G401.6 (cell line): Measurements from ENCODE around the gene WNT7B.

Experiments
- FAIRE-seq: peaks from 2 replicates; lab custom pipeline; 2012; peaks lifted over from hg19 to GRCh38; lab: Jason Lieb, UNC

WNT7B gene

DNA sequence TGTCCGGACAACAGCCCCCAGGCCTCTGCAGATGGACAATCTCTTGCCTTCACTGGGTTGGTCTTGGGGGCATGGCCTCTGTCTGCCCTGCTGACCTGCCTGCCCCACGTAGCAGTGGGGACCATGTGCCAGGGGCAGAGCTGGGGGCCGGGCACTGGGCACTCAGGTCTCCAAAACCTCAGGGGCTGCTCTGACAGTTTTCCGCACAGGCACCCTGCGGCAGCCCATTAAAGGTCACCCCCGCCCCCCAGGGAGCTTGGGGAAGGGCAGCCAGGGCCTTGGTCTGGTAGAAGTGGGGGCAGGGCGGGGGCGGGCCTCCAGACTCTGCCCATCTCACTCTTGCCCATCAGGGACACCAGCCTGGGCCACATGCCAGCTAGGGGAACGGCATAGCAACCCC lies 49.9 kb downstream of the WNT7B start:
- no peak for FAIRE-seq

DNA sequence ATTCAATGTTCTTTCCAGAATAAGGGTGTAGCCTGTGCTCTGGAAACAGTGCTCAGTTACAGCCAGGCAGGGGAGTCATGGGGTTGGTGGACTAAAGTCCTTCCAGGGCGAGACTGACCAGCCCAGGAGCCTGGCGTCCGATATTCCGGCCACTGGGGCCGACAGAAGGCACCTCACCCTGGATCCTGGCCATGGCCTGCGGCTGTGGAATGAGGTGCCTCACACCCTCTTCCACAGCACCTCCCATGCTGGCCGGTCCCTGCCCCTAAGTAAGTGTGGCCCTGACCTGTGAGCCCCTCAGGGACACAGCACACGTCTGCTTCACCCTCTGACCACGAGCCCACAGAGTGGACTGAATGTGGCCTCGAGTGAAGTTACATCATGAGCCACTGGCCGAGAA lies 50.5 kb downstream of the WNT7B start:
- no peak for FAIRE-seq

DNA sequence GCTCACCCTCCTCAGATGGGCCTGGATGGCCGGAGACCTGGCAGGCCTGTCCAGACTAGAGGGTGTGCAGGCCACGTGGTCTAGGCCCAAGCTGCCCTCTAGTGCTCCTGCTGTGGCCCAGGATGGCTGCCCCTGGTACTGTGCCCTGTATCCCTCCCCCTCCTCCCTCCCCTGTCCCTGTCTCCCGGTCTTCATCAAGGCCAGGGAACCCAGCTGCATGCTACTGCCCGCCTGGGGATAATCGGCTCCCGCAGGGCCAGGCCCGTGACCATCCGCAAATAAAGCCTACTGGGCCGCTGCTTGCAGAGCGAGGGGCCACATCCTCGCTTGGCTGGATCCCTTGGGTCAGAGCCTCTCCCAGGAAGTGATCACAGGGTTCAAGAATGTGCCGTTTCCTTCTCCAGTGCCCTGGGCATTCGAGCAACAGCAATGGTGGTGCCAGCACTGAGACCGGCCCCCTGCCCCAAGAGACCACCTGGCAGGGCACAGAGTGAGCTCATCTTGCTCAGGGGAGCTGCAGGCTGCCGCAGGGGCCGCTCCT lies 51.1 kb downstream of the WNT7B start:
- FAIRE-seq, result no peak

DNA sequence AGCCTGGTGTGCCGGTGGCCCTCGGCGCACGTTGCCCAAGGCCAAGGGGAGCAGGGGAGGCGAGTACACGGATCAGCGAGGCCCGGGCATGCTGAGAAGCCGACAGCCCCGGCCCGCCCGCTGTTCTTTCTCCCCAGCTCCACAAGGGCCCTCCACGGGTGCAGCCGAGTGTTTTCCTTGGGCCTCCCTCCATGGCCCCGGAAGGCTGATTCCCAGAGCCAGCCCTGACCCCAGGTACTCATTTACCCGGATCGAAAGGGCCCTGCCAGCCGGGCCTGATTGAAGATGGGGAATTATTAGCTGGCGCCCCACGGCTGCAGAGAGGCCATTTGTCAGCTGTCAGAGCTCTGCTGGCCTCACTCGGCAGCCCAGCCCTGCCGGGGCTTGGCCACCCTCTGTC lies 53.1 kb downstream of the WNT7B start:
- no peak for FAIRE-seq

DNA sequence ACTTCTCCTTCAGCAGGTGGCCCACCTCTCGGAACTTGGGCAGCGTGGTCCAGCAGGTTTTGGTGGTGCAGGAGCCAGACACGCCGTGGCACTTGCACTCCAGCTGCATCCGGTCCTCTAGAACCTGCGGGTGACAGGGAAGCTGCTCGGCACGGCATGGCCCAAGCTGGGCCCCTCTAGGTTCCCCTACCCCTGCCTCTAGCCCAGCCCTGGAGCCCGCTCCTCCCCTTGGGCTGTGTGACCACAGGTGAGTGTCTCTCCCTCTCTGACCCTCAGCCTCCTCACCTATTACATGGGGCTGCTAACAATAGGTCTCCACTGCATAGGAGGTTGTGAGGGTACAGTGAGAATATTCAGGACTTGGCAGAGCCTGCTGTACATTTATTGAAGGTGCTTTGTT lies 53.8 kb downstream of the WNT7B start:
- no peak for FAIRE-seq

DNA sequence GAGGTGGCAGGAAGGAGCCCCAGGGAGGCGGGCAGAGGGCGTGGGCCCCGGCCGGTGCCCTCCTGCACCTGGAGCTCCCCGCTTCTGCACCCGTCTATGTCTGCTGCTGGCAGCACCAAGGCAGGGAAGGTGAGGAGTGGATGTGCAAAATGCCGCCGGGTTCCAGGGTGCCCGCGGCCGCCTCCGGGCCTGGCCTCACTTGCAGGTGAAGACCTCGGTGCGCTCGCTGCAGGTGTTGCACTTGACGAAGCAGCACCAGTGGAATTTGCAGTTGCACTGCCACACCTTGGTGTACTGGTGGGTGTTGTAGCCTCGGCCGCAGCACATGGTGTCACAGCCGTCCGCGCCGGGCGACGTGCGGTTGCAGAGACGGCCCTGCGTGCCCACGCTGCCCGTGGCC lies 54.3 kb downstream of the WNT7B start:
- FAIRE-seq, result no peak

DNA sequence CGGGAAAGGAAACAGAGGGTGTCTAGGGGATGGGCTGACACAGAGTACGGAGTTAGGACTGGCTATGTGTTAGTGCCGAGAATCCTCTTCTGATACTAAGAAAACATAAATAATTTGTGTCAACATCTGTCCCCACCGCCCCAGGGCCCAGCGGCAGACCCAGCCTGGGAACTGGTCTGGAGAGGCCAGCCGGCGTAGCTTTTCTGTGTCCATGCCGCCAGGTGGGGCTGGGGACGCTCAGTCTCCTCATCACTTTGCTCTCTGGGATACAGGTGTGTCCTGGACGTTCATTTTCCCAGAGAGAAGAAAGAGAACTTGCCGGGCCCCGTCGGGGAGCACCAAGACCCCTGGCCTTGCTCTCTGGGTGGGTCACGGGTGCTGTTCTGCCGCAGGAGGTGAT lies 54.7 kb downstream of the WNT7B start:
- FAIRE-seq, result no peak

DNA sequence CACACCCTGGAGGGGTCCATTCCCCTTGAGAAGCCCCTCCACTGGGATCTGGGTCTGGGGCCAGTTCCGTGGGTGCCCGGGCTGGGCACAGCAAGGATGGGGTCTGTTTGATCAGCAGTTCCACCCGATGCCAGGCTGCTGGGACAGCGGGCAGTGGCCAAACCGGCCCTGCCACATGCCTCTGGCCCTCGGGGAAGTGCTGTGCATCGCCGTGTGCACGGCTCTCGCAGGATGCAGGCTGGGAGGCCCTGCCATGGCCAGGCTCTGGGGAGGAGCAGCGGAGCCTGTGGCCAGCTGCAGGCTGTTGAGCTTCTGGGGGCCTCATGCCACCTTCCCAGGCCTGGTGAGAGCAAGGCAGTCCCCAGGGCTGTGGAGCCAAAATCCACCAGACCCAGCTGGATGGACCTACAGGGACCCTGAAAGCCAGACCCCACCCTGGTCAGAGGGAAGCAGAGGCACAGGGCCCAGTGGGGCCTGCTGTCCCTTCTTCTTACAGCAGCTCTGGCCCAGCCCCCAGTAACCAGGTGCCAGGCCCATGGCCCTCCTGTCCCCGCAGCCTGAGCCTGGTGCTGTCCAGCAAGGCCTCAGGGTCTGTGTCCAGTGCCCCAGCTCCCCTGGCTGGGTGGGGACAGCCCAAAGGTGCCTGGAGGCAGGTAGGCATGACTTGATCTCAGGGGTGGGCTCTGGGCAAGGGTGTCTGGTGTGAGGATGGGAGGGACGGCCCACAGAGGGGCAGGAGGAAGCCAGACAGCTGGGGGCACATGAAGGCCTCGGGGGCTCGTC lies 57.3 kb downstream of the WNT7B start:
- no peak for FAIRE-seq

DNA sequence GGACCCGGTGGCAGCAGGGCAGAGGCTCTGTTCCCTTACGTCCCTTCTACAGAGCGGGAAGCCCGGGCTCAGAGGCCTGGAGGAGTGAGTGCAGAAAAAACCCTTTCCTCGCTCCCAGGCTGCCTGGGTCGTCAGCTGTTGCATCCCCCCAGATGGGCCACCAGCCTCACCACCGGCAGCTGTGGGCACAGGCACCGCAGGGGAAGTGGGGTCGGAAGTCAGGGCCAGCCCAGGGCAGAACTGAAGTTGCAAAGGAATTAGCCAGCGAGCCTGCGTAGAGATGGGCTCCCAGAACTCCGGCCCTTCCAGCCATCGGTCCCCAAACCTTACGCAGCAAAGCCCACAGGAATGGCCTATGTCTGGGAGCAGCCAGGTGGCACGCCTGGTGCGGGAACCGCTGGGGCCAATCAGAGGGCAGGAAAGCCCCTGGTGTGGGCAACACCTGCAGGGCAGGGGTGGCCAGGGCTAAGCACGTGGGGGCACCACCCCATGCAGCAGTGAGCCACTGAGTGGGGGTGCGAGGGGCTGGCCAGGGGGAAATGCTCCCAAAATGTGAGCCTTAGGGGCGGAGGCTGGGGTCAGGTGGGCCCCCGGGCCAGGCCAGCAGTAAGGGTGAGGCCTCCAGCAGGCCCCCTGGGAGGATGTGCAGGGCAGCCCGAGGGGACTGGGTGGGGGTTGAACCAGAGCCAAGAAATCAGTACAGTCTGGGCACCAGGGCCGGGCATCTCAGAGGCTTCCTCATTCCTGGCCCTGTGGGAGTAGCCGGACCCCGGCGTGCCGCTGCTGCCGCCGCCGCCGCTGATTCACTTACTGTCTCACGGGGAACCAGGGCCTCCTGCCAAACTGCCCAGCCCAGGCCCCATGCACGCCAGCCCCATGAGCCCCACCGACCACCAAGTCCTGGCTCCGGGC lies 58.2 kb downstream of the WNT7B start:
- no peak for FAIRE-seq

DNA sequence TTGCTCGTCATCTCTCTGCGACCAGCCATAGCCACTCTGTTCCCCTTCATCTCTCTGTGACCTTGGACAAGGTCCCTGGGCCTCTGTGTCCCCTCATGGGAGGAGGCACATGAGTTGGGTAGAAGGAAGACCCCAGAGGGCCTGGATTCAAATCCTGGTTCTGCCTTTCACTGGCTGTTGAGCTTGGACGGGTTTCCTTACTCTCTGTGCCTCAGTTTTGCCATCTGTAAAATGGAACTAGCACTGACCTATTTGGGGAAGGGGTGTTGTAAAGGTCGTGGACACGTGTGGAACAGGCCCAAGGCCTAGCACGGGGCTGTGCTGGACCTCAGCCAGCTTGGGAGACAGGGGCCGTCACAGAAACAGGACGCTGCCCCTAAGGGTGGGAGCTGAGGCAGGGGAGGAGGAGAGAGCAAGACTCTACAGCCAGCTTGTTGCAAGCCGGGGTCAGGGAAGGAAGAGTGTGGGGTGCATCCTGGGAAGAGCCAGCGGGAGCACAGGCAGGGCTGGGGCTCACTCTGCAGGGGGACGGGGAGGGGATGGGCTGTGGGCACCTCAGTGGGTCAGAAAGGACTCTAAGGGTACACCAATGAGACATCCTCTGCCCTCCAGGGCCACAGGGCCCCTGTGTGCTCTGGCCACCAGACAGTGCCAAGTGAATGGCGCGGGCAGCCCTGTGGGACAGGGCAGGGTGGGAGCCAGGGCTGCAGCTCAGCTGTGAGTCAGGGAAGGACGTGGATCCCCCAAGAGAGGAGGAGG lies 59.1 kb downstream of the WNT7B start:
- no peak for FAIRE-seq

DNA sequence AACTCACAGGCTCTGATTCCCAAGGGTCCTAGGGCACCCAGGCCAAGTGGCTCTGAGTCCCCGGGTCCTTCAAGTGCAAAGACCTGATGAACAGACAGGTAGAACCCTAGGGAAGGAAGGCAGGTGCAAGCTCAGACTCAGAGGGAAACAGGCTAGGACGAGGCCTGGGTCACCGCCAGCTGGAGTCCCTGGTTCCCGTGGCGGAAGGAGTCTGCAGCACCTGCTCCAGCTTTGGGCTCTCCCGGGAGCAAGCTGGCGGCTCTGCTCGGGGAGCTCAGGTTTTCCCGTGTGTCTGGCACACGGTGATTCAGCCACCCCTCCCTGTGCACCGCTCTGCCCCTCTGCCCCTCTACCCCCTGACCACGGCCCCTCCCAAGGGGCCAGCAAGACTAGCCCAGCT lies 59.8 kb downstream of the WNT7B start:
- FAIRE-seq, result no peak

DNA sequence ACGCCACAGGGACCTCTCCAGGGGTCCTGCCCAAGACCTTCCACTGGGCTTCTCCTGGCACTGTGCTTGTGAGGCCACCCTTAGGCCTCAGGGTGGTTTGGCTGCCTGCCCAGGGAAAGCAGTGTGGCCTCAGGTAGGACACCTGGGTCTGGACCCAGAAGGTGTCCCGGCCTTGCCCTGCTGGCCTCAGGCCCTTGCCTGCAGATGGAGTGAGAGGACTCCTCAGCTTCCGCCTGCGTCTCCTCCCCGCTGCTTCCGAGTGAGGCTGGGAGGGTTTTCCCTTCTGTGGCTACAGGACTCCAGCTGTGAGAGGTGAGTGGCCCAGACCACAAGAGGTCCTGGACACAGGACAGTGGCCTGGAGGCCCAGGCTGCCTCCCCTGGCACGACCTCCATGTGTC lies 60.4 kb downstream of the WNT7B start:
- no peak for FAIRE-seq

DNA sequence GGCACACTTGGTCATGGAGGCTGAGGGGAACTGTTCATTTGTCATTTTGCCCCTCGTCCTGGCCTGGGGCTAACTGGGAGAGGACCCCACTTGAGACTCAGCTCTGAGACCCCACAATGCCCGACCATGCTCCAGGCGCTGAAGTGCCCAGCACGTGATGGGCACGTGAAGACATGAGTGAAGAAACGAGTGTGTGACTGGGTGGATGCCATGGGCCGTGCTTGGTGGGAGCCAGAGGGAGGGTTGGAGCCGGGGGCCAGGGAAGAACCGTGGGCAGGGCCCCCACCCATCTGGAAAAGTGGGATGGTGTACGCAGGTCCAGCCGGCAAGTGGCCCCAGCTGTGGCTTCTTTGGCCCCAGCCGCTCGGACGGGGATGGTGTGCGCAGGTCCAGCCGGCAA lies 61.1 kb downstream of the WNT7B start:
- FAIRE-seq, result no peak

DNA sequence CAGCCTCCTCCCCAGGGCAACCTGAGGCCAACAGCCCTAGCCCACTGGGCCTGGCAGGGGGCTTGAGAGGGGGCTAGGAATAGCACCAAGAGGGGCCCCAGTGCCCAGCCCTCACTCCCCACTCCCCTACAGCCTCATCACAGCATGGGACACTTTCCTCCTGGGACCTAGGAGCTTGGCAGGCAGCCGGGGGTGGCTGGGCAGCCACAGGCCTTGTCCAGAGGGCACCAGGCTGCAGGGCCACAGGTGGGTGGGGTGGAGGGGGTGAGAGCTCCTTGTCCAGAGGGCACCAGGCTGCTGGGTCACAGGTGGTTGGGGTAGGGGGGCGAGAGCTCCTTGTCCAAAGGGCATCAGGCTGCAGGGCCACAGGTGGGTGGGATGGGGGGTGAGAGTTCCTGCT lies 61.8 kb downstream of the WNT7B start:
- FAIRE-seq, result no peak

DNA sequence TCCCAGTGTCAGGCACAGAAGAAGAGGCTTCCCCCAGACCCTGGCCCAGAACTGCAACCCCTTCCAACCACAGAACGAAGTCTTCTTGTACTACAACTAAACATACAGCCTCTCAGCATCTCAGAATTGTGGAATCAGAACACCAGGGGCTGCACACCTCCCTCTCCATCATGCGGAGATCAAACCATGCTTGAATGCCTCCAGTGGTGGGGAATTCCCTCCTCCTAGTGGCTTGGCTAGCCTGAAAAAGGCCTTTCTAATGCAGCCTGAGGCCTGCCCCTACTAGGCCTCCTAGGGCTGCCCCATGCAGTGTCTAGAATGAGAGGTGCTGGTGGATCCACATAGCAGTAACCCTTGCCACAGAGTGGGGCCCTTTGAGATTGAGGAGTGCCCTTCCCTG lies 62.7 kb downstream of the WNT7B start:
- FAIRE-seq, result no peak

DNA sequence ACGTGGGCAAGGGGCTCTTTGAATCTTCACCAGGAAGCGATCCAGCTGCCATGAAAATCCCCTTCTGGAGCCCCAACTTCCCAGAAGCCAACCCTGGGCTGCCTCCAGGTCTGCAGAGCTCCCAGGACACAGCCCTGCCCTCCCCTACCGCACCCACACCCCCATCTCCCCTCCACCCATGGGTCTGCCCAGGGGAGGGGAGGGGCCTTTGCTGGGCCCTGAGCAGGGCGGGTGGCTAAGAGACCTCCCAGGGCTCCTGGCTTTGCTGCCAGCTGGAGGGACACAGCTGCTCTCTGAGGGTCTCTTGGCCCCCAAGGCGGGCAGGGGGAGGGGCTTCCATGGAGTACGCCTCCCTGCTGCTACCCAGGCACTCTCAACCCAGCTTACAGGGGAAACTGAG lies 64.1 kb downstream of the WNT7B start:
- no peak for FAIRE-seq

DNA sequence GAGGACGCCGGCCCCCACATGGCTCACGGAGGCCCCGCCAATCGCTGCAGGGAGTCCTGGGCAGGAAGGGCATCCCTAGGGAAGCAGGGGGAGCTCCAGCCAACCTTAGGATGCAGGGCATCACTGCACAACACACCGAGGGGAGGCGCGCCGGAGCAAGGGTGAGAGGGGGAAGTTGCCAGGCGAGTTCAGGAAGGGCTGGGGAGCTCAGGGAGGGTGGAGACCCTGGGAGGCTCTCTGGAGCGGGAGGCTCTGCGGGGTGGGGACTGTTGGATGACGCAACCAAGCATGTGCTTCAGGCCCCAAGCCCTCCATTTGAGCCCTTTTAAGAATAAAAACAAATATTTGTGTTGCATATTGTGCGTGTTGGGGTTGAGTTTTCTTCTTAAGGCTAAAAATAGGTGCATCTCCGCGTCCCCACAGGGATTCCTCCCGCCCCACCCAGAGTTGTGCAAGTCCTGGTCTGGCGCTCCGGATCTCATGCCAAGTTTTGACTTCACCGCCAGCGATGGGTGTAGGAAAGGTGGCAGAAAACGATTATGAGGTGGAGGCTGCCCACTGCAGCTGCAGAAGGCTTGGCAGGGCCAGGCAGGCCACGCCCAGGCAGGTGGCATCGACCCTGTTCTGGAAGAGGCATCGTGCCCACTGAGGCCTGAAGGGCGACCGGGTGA lies 65.2 kb downstream of the WNT7B start:
- no peak for FAIRE-seq

DNA sequence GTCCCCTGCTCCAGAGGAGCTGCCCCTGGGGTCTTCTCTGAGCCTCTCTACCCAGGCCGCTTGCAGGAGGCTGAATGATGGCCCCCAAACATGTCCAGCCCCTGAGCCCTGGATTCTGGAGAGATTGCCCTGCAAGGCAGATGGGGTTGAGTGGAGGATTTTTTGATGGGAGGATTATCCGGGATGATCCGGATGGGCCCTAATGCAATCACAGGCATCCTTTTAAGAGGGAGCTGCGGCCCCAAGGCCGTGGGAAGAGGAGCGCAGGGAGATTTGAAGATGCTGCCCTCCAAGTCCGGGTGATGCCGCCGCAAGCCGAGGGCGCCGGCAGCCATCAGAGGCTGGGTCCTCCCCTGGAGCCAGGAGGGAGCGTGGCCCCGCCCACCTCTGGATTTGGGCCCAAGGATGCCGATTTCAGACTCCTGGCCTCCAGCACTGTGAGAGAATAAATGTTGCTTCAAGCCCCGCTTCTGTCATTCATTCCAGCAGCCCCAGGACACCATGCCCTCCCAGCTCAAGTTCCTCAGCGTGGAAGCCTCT lies 66.0 kb downstream of the WNT7B start:
- FAIRE-seq, result no peak

DNA sequence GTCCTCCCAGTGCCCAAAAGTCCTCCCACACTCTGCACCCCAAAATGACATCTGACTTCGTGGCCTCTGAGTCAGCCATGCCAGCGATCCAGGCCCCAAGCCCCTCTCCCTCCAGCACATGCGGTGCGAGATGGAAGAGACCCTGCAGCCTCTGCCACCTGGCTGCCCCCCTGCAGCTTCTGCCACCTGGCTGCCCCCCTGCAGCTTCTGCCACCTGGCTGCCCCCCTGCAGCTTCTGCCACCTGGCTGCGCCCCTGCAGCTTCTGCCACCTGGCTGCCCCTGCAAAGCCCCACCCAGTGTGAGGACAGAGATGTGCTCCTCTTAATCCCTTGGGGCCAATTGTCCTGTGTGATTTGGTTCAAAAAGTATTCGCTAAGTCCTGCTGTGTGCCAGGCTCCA lies 68.0 kb downstream of the WNT7B start:
- no peak for FAIRE-seq

DNA sequence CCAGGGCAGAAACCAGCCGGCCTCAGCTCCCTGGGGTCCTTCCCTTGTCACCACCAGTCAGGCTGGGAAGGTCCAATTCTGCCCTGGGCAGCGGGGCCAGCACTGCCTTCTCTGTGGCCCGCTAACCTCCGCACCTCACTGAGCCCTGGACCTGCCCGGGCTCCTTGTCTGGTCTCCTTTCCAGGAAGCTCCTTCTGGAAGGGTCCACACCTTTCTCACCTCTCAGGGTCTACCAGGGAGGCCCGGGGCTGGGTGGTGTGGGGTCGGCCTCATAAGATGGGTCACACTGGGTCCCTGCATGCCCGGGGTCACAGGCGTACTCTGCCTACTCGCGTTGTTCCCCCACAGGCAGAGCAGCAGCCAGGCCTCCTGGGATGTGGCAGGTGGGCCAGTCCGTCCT lies 69.0 kb downstream of the WNT7B start:
- FAIRE-seq, result no peak

DNA sequence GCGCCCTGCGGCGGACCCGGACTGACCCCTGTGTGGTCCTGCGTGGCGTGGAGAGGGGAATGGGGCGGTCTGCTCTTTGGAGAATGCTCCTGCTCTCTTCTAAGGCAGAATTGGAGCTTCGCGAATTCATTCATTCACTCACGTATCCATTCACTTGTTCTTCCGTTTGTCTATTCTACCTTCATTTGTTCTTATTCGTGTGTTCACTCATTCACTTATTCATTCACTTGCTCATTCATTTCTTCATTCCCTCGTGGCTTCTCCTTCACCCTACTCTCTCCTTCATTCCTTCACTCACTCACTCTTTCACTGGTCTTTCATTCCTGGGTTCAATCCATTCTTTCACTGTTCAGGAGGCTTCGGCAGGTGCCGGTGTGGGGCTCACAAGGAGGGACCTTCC lies 69.6 kb downstream of the WNT7B start:
- FAIRE-seq, result no peak

DNA sequence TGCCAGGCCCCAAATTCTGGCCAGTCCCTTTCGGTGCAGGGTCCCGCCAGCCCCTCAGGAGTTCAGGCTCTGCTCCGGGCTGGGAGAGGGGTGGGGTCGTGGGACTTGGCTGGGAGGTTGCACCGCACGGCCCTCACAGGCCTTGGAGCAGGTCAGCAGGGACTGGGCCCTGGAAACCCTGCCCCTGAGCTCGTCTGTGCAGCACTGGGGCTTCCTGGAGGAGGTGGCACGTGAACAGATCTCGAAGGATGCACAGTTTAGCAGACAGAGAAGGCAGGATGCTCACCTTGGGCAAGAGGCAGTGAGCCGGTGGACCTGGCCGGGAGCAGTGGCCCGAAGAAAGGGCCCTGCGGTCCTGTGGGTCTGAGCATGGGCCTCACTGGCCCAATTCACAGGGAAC lies 70.0 kb downstream of the WNT7B start:
- no peak for FAIRE-seq
